GM19455 (cell line): ENCODE results near the gene TOPBP1.
A peak's percentile ranks its signal among the peaks of the same experiment; 100 is the strongest.
"Not testable (repeated sequence)": the region's sequence is repeated elsewhere in the genome, so short reads cannot be mapped to it uniquely, and the experiment has no call there.

Experiments
- ATAC-seq: cut with Tn5 transposase; IDR thresholded peaks from one replicate; pipeline ENCODE4 v1.9.1; 2021; ENCODE audit not compliant: unreplicated experiment

TOPBP1 gene

GRCh38 chr3:133573054-133573628, 88.6 kb downstream of the TOPBP1 start:
- peak; percentile 78 for ATAC-seq

GRCh38 chr3:133572158-133573053, 89.3 kb downstream of the TOPBP1 start:
- no peak for ATAC-seq

- no peak for ATAC-seq
Measured at GRCh38 chr3:133570937-133571320, 90.8 kb downstream of the TOPBP1 start.

- ATAC-seq: no peak
Measured at GRCh38 chr3:133570139-133570936, 91.4 kb downstream of the TOPBP1 start.

- ATAC-seq: no peak
Measured at GRCh38 chr3:133568294-133569014, 93.3 kb downstream of the TOPBP1 start.

- ATAC-seq: no peak
Measured at GRCh38 chr3:133563816-133564215, 97.9 kb downstream of the TOPBP1 start.

GRCh38 chr3:133563186-133563591, 98.6 kb downstream of the TOPBP1 start:
- no peak for ATAC-seq

GRCh38 chr3:133562376-133562775, 99.4 kb downstream of the TOPBP1 start:
- no peak for ATAC-seq

GRCh38 chr3:133561679-133562078, 100.1 kb downstream of the TOPBP1 start:
- ATAC-seq: no peak

GRCh38 chr3:133551589-133551988, 110.2 kb downstream of the TOPBP1 start:
- not testable (repeated sequence) for ATAC-seq
